ENCODE measurements around the gene C10orf105. TPM values are rescaled to one million over a fixed set of nuclear protein-coding genes. Genes with fewer than 3 reads are reported as not detected.

C10orf105 gene
- total RNA-seq, 1 experiment from 2014 or later = not detected

Other genes starting within 250 kb of the C10orf105 start
- 0.07 and 1.8 TPM in 2 replicates for gene VSIR, start 53.7 kb upstream of the C10orf105 start, total RNA-seq (2014; rRNA removed; shearing (Covaris generic); ENCODE audit: low replicate concordance)
- 114 and 201 TPM in 2 replicates for gene PSAP, start 131.5 kb upstream of the C10orf105 start, total RNA-seq (2014; rRNA removed; shearing (Covaris generic); ENCODE audit: low replicate concordance)
- not detected in 2 replicates for gene CHST3, start 244.6 kb upstream of the C10orf105 start, total RNA-seq (2014; rRNA removed; shearing (Covaris generic); ENCODE audit: low replicate concordance)